Brain microvascular endothelial cell (primary cell): ENCODE data around the gene AKAP10.

Source experiments
- DNase-seq: peaks from one replicate; pipeline ENCODE4 v3.0.0-alpha.2; 2020
- H3K27ac ChIP-seq: fragments of 250-450 bp; sonication (Bioruptor Pico); 2 replicates; pipeline ENCODE4 v1.5.1; 2020; ENCODE audit warnings: mild to moderate bottlenecking, moderate library complexity
- H3K27me3 ChIP-seq: fragments of 250-450 bp; sonication (Bioruptor Pico); replicated peaks from 2 replicates; pipeline ENCODE4 v1.5.1; 2020; ENCODE audit warnings: mild to moderate bottlenecking
- H3K36me3 ChIP-seq: fragments of 250-450 bp; sonication (Bioruptor Pico); replicated peaks from 2 replicates; pipeline ENCODE4 v1.5.1; 2020; ENCODE audit warnings: mild to moderate bottlenecking
- H3K4me3 ChIP-seq: 2 replicates; pipeline ENCODE4 v1.5.1; 2011; ENCODE audit warnings: low read depth, mild to moderate bottlenecking, control low read depth, low read length, moderate library complexity
- CTCF ChIP-seq: IDR thresholded peaks from 2 replicates; pipeline ENCODE4 v1.5.1; 2011; ENCODE audit warnings: low read depth, mild to moderate bottlenecking, moderate library complexity, low read length, control low read depth, inconsistent platforms; ENCODE audit errors: missing control alignments
- in situ Hi-C: cut with HindIII; loops from 2 replicates; pipeline ENCODE4 v1.10.0; 2017; ENCODE audit warnings: low sequenced_read_pairs, low pct_ligation_motif_present

Gene AKAP10

GRCh38 chr17:20010936-20011335, 33.3 kb upstream of the AKAP10 start:
- H3K4me3 ChIP-seq, result no peak overlapping the region
- no peak overlapping the region for H3K27ac ChIP-seq
- TF ChIP-seq CTCF, result no peak
- H3K36me3 ChIP-seq, result no peaks in the 10 kb centered on the region
- DNase-seq, result no peak
- in situ Hi-C loops, result no loop called here
- peaks cover 20% of the 10 kb centered on the region for H3K27me3 ChIP-seq

DNA sequence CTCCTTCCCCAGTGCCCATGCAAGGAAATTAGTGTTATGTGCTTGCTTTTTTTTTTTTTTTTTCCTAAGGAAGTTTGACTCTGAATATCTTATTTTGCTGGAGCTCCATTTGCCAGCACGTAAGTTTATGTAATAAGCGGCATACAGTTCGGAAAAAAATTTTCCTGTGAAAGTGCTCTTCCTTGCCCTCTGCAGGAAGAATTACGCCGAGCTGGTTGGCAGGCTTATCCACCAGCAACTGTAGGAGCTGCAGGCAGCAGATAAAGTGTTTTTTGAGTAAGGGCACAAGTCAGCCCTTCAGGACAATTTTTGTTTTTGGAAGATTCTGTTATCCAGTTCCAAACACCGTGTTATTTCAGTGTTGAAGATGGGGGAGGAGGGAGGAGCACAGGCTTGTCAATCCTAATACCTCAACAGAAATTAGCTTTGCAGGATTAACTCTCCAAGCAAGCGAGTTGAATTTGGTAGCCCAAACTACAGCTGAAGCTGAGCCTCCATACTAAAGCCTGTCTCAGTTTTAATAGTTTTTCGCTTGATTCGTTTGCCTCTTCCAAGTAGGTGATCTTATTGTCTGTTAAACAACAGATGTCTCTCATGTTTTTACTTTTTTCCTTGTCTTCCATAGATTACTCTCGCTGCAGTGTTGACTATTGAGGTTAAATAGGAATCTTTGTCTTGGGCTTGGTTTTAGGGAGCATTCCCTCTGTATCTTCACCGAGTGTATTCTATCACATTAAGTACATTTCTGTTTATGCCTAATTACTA, 32.7 kb upstream of the AKAP10 start:
- H3K36me3 ChIP-seq, result no peaks in the 10 kb centered on the region
- peaks cover 20% of the 10 kb centered on the region for H3K27me3 ChIP-seq
- H3K4me3 ChIP-seq, result peak overlapping the region; percentile 37
- H3K27ac ChIP-seq, result no peak overlapping the region
- in situ Hi-C loops, result no loop called here
- peak; percentile 14 for DNase-seq
- TF ChIP-seq CTCF, result peak; percentile 73

DNA sequence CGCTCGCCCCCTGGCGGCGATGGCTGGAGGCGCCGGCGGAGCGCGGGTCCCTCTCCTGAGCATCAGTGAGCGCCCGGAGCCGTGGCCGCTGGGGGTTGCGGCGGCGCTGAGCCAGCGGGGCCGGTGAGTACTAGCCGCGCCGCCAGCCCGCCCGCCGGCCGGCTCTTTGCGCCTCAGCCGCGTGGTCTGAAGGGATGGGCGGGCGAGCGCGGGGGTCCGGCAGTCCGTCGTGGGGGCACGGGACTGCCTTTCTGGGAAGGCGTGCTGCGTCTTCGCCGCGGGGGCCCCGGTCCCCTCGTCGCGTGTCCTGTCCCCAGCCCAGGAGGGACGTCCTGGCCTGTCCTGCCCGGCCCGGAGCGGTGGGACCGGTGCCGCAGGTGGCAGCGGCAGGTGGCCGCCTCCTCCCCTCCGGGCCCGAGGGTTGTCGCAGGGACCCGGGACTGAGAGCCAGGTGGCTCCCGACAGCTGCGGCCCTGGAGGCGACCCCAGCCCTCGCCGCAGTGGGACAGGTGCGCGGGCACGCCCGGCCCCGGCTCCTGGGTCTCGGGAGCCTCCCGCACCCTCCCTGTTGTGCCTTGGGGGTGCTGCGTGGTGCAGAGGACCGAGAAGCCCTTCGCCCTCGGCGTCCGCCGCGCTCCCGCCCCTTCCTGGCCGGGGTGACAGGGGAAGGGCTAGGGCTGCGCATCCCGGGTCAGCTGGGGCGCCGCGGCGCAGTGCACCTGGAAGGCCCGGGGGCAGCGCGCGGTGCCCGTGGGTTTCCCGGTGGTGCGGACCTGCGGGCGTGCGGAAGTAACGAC, 31.9 kb upstream of the AKAP10 start, which contains the start of gene SPECC1:
Gene SPECC1 (plus strand): TSS at position 58 of the 797 bp plus-strand sequence. CDS start 87,293 bp downstream, outside the sequence.
- H3K27ac ChIP-seq, result no peak within 1 kb of the TSS
- peak; percentile 59 for TF ChIP-seq CTCF
- H3K36me3 ChIP-seq, result no peaks in the 10 kb centered on the region
- H3K4me3 ChIP-seq, result peak within 1 kb of the TSS; percentile 66
- DNase-seq, result peak; percentile 53
- in situ Hi-C loops, result no loop called here
- H3K27me3 ChIP-seq, result peaks cover 20% of the 10 kb centered on the region

- in situ Hi-C loops, result no loop called here
- Histone ChIP-seq H3K27ac (no peak overlapping the region), H3K27me3 (peaks cover 20% of the 10 kb centered on the region), H3K36me3 (no peaks in the 10 kb centered on the region), H3K4me3 (peak overlapping the region; percentile 66)
- no peak for TF ChIP-seq CTCF
- DNase-seq, result no peak
Observed at GRCh38 chr17:20009052-20009301, 31.3 kb upstream of the AKAP10 start.

- H3K27me3 ChIP-seq, result peaks cover 20% of the 10 kb centered on the region
- no peaks in the 10 kb centered on the region for H3K36me3 ChIP-seq
- H3K4me3 ChIP-seq, result peak overlapping the region; percentile 66
- no peak for TF ChIP-seq CTCF
- in situ Hi-C loops, result no loop called here
- no peak overlapping the region for H3K27ac ChIP-seq
- DNase-seq, result no peak
Observed at GRCh38 chr17:20008242-20009051, 30.8 kb upstream of the AKAP10 start.
